C4-2B (cell line): Measurements from ENCODE around the gene MAN2B1.

Experiments
- CTCF ChIP-seq: fragments of 450-650 bp; conservative IDR thresholded peaks from 2 replicates; pipeline ENCODE4 v1.5.1; 2017; ENCODE audit warnings: mild to moderate bottlenecking
- ZFX ChIP-seq: fragments of 450-650 bp; IDR thresholded peaks from 2 replicates; pipeline ENCODE4 v1.6.1; 2017

GRCh38 chr19:12611361-12611699, 55.2 kb downstream of the MAN2B1 start:
- no peak for TF ChIP-seq CTCF
- no peak for TF ChIP-seq ZFX
